ENCODE results near the gene GAB1. TPM values are rescaled to one million over a fixed set of nuclear protein-coding genes. Genes with fewer than 3 reads are reported as not detected.

GAB1 gene
- total RNA-seq, 1 donor from 2014 or later = 64.8 TPM

DNA sequence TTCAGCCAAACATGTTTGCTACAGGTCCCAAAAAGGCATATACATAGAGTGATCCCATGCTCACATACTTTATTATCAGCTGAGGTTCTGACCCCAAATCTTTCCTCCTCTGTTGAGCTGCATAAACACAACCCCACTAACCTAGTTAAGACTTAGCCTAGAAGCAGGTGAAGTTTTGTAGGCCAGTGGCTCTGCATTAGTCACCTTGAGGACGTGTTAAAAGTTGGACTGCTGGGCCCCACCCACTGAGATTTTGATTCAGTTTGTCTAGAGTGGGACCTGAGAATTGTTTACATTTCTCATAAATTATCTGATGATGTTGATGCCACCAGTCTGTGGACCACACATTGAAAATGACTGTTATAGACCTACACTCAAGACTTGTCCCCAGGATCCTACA is 43.8 kb upstream of the GAB1 start:
- Histone ChIP-seq H3K4me3 (no peak overlapping the region), H3K4me1 (no peaks in the 10 kb centered on the region), H3K9me3 (no peaks in the 10 kb centered on the region), H3K27ac (no peak overlapping the region), H3K27me3 (no peaks in the 10 kb centered on the region), H3K36me3 (no peaks in the 10 kb centered on the region)
- DNase-seq = no peak
- ATAC-seq = no peak
- intact Hi-C loops (cut with DNase I) = no loop called here
- TF ChIP-seq CTCF (IDR thresholded peaks at IDR 0.05) = no peak

- Histone ChIP-seq H3K36me3 (no peaks in the 10 kb centered on the region), H3K27me3 (no peaks in the 10 kb centered on the region), H3K27ac (no peak overlapping the region), H3K9me3 (no peaks in the 10 kb centered on the region), H3K4me1 (no peaks in the 10 kb centered on the region), H3K4me3 (no peak overlapping the region)
- TF ChIP-seq CTCF (IDR thresholded peaks at IDR 0.05) = no peak
- peak; percentile 68 for DNase-seq
- intact Hi-C loops (cut with DNase I) = no loop called here
- peak; percentile 68 for ATAC-seq
These were observed 42.4 kb upstream of the GAB1 start for GRCh38 chr4:143294310-143294709.

- H3K4me1 ChIP-seq = no peaks in the 10 kb centered on the region
- TF ChIP-seq CTCF (IDR thresholded peaks at IDR 0.05) = no peak
- H3K27ac ChIP-seq = no peak overlapping the region
- peak; percentile 17 for ATAC-seq
- no peak overlapping the region for H3K4me3 ChIP-seq
- H3K36me3 ChIP-seq = no peaks in the 10 kb centered on the region
- H3K9me3 ChIP-seq = no peaks in the 10 kb centered on the region
- DNase-seq = no peak
- H3K27me3 ChIP-seq = no peaks in the 10 kb centered on the region
- intact Hi-C loops (cut with DNase I) = no loop called here
These were observed 41.9 kb upstream of the GAB1 start for GRCh38 chr4:143294710-143295275.

- no peak for TF ChIP-seq CTCF (IDR thresholded peaks at IDR 0.05)
- DNase-seq = no peak
- Histone ChIP-seq H3K27me3 (no peaks in the 10 kb centered on the region), H3K9me3 (no peaks in the 10 kb centered on the region), H3K36me3 (no peaks in the 10 kb centered on the region), H3K4me3 (no peak overlapping the region), H3K4me1 (no peaks in the 10 kb centered on the region), H3K27ac (no peak overlapping the region)
- no peak for ATAC-seq
- intact Hi-C loops (cut with DNase I) = no loop called here
These were observed 40.1 kb upstream of the GAB1 start for GRCh38 chr4:143296397-143297067.

DNA sequence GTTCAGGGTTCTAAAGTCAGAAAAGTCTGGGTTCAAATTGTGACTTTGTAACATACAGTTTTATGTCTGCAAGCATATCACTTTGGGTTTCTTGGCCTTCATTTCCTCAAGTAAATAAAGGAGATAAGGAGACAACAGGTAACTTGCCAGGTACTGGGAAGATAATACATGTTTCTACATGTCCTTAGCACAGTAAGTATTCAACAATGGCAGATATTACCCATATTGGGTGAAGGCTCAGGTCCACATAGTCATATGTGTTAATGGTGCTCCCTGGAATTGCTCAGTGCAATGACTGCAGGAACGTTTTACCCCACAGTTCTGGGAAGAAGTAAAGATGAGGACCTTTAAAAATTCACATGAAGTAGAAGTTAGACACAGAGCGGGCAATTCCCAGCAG is 35.8 kb upstream of the GAB1 start:
- DNase-seq (no peak), ATAC-seq (no peak)
- intact Hi-C loops (cut with DNase I) = no loop called here
- Histone ChIP-seq H3K4me1 (peaks cover 3% of the 10 kb centered on the region), H3K9me3 (no peaks in the 10 kb centered on the region), H3K4me3 (no peak overlapping the region), H3K27me3 (no peaks in the 10 kb centered on the region), H3K36me3 (no peaks in the 10 kb centered on the region), H3K27ac (no peak overlapping the region)
- TF ChIP-seq CTCF (IDR thresholded peaks at IDR 0.05) = no peak
